Breast epithelium (tissue), 3 donors: ENCODE measurements around the gene TMEM204.

Experiments
- POLR2AphosphoS5 ChIP-seq, 3 donors: sonication (generic); formaldehyde crosslinking; IDR thresholded peaks; one replicate each; pipeline ENCODE4 v1.6.1; 2017; ENCODE audit warnings: antibody characterized with exemption in 3 of 3
- TF ChIP-seq, protein P1 (sequence below), 3 donors: fragments of 450-650 bp; IDR thresholded peaks; one replicate each; pipeline ENCODE4 v1.5.1; 2016 to 2017; ENCODE audit warnings: antibody characterized with exemption in 3 of 3, mild to moderate bottlenecking in 3 of 3, moderate library complexity in 3 of 3

DNA sequence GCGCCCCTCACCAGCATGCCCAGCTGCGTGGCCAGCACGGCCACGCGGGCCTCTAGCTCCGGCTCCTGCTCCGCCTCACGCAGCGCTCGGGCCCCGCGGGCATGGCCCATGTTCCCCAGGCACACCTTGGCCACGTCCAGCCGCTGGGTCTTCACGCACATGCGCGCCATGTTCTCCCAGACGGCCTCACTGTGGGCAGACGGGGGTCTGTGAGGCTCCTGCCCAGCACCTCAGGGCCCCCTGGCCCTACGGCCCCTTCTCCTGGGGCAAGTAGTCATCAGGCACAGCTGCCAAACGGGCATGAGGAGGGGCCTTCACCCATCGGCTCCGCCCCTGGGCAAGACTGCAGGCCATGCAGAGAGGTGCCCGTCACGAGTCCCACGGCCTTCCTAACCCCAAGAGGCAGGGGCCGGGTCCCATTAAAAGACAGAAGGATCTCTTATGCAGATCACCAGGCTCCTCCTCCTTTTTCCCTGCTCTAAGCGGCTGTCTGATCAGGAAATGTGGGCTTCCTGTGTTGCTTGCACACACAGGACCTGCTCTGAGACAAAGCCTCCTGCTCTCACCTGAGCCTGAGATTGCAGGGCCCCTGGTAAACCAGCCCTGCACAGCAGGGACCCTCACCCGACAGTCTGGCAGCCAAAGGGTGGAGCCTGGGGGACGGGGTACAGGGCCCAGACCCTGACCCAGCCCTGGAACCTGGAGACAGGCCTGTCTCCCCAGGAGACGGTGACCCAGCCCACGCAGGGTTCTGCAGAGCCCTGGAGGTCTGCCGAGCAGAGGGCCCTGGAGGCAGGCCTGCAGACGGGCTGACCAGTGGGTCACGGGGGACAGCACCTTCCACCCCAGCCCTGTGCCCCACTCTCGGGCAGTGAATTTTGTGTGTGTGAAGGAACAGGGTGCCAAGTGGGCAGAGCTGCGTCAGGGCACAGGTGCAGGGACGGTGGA, 6.6 kb upstream of the TMEM204 start:
- TF ChIP-seq, protein P1, sequence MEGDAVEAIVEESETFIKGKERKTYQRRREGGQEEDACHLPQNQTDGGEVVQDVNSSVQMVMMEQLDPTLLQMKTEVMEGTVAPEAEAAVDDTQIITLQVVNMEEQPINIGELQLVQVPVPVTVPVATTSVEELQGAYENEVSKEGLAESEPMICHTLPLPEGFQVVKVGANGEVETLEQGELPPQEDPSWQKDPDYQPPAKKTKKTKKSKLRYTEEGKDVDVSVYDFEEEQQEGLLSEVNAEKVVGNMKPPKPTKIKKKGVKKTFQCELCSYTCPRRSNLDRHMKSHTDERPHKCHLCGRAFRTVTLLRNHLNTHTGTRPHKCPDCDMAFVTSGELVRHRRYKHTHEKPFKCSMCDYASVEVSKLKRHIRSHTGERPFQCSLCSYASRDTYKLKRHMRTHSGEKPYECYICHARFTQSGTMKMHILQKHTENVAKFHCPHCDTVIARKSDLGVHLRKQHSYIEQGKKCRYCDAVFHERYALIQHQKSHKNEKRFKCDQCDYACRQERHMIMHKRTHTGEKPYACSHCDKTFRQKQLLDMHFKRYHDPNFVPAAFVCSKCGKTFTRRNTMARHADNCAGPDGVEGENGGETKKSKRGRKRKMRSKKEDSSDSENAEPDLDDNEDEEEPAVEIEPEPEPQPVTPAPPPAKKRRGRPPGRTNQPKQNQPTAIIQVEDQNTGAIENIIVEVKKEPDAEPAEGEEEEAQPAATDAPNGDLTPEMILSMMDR (IDR thresholded peaks at IDR 0.05) = no peak
- no peak for TF ChIP-seq POLR2AphosphoS5 (IDR thresholded peaks at IDR 0.05)
